WTC11 (cell line): Measurements from ENCODE around the gene ABCB10. TPM values are rescaled to one million over a fixed set of nuclear protein-coding genes. Genes with fewer than 3 reads are reported as not detected.
A peak's percentile ranks its signal among the peaks of the same experiment; 100 is the strongest.

ENCODE experiments used
- ATAC-seq: fragments of 200-7000 bp; cut with Tn5 transposase; 2 replicates; pipeline ENCODE4 v1.10.0; 2021; ENCODE audit warnings: mild to moderate bottlenecking, moderate library complexity
- CTCF ChIA-PET: fragments of 300-600 bp; sonication (Branson Sonifier 250); formaldehyde crosslinking; loops from one replicate; lab custom pipeline; 2021; ENCODE audit warnings: antibody characterized with exemption; lab: Charles Lee
- POLR2A ChIA-PET: fragments of 350-600 bp; sonication (Branson Sonifier 250); formaldehyde crosslinking; loops from one replicate; lab custom pipeline; 2021; ENCODE audit warnings: antibody characterized with exemption; lab: Charles Lee
- DNase-seq: peaks from one replicate; pipeline ENCODE4 v3.0.0; 2021; ENCODE audit warnings: low spot score
- H3K27ac Mint-ChIP-seq: 2 replicates; pipeline ENCODE4 v1.8.0; 2021; ENCODE audit warnings: mixed read lengths
- H3K27me3 Mint-ChIP-seq: 2 replicates; pipeline ENCODE4 v1.8.0; 2021; ENCODE audit warnings: low read depth, mild to moderate bottlenecking, moderate library complexity, mixed read lengths
- H3K36me3 Mint-ChIP-seq: 2 replicates; pipeline ENCODE4 v1.8.0; 2021; ENCODE audit warnings: mixed read lengths
- H3K4me1 Mint-ChIP-seq: 2 replicates; pipeline ENCODE4 v1.8.0; 2022; ENCODE audit warnings: mixed read lengths
- H3K4me3 Mint-ChIP-seq: 2 replicates; pipeline ENCODE4 v1.8.0; 2021; ENCODE audit warnings: mild to moderate bottlenecking, moderate library complexity, mixed read lengths
- H3K9me3 Mint-ChIP-seq: 2 replicates; pipeline ENCODE4 v1.8.0; 2021; ENCODE audit warnings: mixed read lengths
- CREM ChIP-seq: sonication (generic); formaldehyde crosslinking; IDR thresholded peaks from 2 replicates; pipeline ENCODE4 v1.8.1; 2022; ENCODE audit warnings: mild to moderate bottlenecking, missing genetic modification reagents, moderate library complexity
- ESRRA ChIP-seq: sonication (generic); formaldehyde crosslinking; IDR thresholded peaks from 2 replicates; pipeline ENCODE4 v1.8.1; 2022; ENCODE audit warnings: mild to moderate bottlenecking, missing genetic modification reagents, borderline replicate concordance
- FOXP1 ChIP-seq: sonication (generic); formaldehyde crosslinking; IDR thresholded peaks from 2 replicates; pipeline ENCODE4 v1.8.0; 2022; ENCODE audit warnings: missing genetic modification reagents, mild to moderate bottlenecking, moderate library complexity, borderline replicate concordance
- GABPB1 ChIP-seq: sonication (generic); formaldehyde crosslinking; IDR thresholded peaks from 2 replicates; pipeline ENCODE4 v1.8.1; 2023; ENCODE audit warnings: mild to moderate bottlenecking, missing genetic modification reagents
- GTF2I ChIP-seq: fragments of 250-450 bp; sonication (Bioruptor Pico); conservative IDR thresholded peaks from 2 replicates; pipeline ENCODE4 v1.4.0; 2021; ENCODE audit warnings: mild to moderate bottlenecking
- IRF2 ChIP-seq: sonication (generic); formaldehyde crosslinking; IDR thresholded peaks from 2 replicates; pipeline ENCODE4 v1.8.0; 2022; ENCODE audit warnings: low read depth, missing genetic modification reagents, borderline replicate concordance
- NFE2L1 ChIP-seq: sonication (generic); formaldehyde crosslinking; IDR thresholded peaks from 2 replicates; pipeline ENCODE4 v1.8.1; 2023; ENCODE audit warnings: missing genetic modification reagents
- RELA ChIP-seq: sonication (generic); formaldehyde crosslinking; IDR thresholded peaks from 2 replicates; pipeline ENCODE4 v1.8.1; 2022; ENCODE audit warnings: missing genetic modification reagents, mild to moderate bottlenecking, borderline replicate concordance
- RORB ChIP-seq: fragments of 250-450 bp; sonication (Bioruptor Pico); IDR thresholded peaks from 2 replicates; pipeline ENCODE4 v1.9.0; 2021; ENCODE audit warnings: mild to moderate bottlenecking
- SP1 ChIP-seq: sonication (generic); formaldehyde crosslinking; conservative IDR thresholded peaks from 2 replicates; pipeline ENCODE4 v1.8.1; 2022; ENCODE audit warnings: missing genetic modification reagents
- ZNF396 ChIP-seq: fragments of 250-450 bp; sonication (Bioruptor Pico); IDR thresholded peaks from 2 replicates; pipeline ENCODE4 v1.8.0; 2021; ENCODE audit warnings: mild to moderate bottlenecking, moderate library complexity, borderline replicate concordance
- total RNA-seq: library from RNA; stranded (reverse); gene quantifications from 3 replicates; pipeline ENCODE4 v1.2.3, GENCODE V29; 2021
- TF ChIP-seq, protein P1 (sequence below): fragments of 250-450 bp; sonication (Bioruptor Pico); IDR thresholded peaks from 2 replicates; pipeline ENCODE4 v1.9.0; 2021; ENCODE audit warnings: mild to moderate bottlenecking, borderline replicate concordance
- TF ChIP-seq, protein P2 (sequence below): fragments of 250-450 bp; sonication (Bioruptor Pico); IDR thresholded peaks from 2 replicates; pipeline ENCODE4 v1.9.0; 2021; ENCODE audit warnings: mild to moderate bottlenecking
- TF ChIP-seq, protein P3 (sequence below): sonication (generic); formaldehyde crosslinking; IDR thresholded peaks from 2 replicates; pipeline ENCODE4 v1.8.0; 2023; ENCODE audit warnings: missing genetic modification reagents
- TF ChIP-seq, protein P4 (sequence below): sonication (generic); formaldehyde crosslinking; IDR thresholded peaks from 2 replicates; pipeline ENCODE4 v1.8.1; 2023; ENCODE audit warnings: mild to moderate bottlenecking, moderate library complexity, missing genetic modification reagents
- TF ChIP-seq, protein P5 (sequence below): sonication (generic); formaldehyde crosslinking; conservative IDR thresholded peaks from 2 replicates; pipeline ENCODE4 v1.8.1; 2022; ENCODE audit warnings: mild to moderate bottlenecking, missing genetic modification reagents
- TF ChIP-seq, protein P6 (sequence below): sonication (generic); formaldehyde crosslinking; IDR thresholded peaks from 2 replicates; pipeline ENCODE4 v1.8.1; 2022; ENCODE audit warnings: missing genetic modification reagents, borderline replicate concordance
- TF ChIP-seq, protein P7 (sequence below): sonication (generic); formaldehyde crosslinking; IDR thresholded peaks from 2 replicates; pipeline ENCODE4 v1.8.0; 2022; ENCODE audit warnings: mild to moderate bottlenecking, missing genetic modification reagents

Gene ABCB10
- total RNA-seq, 1 experiment from 2014 or later = 11.0 TPM

DNA sequence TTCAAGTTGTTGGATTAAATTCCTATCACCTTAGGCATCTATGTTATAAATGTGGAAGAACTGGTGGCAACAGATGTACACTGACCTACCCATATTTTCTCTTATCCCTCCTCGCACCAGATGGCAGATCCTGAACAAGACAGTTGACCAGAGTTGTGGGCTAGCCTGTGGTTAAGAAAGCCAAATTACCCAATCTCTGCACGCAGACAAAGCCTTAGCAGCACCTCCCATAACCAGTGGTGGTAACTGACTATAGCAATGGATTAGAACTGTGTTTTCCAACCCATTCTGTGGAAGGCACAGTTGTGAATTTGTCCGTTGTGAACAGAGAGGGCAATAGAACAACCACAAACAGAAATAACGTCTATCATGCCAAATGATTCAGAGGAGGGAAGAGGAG lies 20.6 kb downstream of the ABCB10 start:
- ChIA-PET POLR2A (no interaction called here), CTCF (no interaction called here)
- Mint-ChIP-seq H3K9me3 (no peaks in the 10 kb centered on the region; the same call in 1 of the 2 replicates), H3K36me3 (peaks cover 37% of the 10 kb centered on the region), H3K27ac (peak overlapping the region; percentile 50; the same call in 1 of the 2 replicates), H3K4me3 (no peak overlapping the region), H3K4me1 (no peaks in the 10 kb centered on the region), H3K27me3 (no peaks in the 10 kb centered on the region)
- TF ChIP-seq RELA (no peak), CREM (no peak), IRF2 (CRISPR knock-in tag) (no peak), NFE2L1 (CRISPR knock-in tag) (no peak), RORB (CRISPR knock-in tag) (no peak), FOXP1 (CRISPR knock-in tag) (no peak), SP1 (CRISPR knock-in tag) (no peak)
- TF ChIP-seq, protein P1, sequence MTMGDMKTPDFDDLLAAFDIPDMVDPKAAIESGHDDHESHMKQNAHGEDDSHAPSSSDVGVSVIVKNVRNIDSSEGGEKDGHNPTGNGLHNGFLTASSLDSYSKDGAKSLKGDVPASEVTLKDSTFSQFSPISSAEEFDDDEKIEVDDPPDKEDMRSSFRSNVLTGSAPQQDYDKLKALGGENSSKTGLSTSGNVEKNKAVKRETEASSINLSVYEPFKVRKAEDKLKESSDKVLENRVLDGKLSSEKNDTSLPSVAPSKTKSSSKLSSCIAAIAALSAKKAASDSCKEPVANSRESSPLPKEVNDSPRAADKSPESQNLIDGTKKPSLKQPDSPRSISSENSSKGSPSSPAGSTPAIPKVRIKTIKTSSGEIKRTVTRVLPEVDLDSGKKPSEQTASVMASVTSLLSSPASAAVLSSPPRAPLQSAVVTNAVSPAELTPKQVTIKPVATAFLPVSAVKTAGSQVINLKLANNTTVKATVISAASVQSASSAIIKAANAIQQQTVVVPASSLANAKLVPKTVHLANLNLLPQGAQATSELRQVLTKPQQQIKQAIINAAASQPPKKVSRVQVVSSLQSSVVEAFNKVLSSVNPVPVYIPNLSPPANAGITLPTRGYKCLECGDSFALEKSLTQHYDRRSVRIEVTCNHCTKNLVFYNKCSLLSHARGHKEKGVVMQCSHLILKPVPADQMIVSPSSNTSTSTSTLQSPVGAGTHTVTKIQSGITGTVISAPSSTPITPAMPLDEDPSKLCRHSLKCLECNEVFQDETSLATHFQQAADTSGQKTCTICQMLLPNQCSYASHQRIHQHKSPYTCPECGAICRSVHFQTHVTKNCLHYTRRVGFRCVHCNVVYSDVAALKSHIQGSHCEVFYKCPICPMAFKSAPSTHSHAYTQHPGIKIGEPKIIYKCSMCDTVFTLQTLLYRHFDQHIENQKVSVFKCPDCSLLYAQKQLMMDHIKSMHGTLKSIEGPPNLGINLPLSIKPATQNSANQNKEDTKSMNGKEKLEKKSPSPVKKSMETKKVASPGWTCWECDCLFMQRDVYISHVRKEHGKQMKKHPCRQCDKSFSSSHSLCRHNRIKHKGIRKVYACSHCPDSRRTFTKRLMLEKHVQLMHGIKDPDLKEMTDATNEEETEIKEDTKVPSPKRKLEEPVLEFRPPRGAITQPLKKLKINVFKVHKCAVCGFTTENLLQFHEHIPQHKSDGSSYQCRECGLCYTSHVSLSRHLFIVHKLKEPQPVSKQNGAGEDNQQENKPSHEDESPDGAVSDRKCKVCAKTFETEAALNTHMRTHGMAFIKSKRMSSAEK = no peak
- TF ChIP-seq, protein P2, sequence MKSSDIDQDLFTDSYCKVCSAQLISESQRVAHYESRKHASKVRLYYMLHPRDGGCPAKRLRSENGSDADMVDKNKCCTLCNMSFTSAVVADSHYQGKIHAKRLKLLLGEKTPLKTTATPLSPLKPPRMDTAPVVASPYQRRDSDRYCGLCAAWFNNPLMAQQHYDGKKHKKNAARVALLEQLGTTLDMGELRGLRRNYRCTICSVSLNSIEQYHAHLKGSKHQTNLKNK (CRISPR knock-in tag) = no peak
- TF ChIP-seq, protein P3, sequence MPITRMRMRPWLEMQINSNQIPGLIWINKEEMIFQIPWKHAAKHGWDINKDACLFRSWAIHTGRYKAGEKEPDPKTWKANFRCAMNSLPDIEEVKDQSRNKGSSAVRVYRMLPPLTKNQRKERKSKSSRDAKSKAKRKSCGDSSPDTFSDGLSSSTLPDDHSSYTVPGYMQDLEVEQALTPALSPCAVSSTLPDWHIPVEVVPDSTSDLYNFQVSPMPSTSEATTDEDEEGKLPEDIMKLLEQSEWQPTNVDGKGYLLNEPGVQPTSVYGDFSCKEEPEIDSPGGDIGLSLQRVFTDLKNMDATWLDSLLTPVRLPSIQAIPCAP (CRISPR knock-in tag) = no peak
- TF ChIP-seq, protein P4, sequence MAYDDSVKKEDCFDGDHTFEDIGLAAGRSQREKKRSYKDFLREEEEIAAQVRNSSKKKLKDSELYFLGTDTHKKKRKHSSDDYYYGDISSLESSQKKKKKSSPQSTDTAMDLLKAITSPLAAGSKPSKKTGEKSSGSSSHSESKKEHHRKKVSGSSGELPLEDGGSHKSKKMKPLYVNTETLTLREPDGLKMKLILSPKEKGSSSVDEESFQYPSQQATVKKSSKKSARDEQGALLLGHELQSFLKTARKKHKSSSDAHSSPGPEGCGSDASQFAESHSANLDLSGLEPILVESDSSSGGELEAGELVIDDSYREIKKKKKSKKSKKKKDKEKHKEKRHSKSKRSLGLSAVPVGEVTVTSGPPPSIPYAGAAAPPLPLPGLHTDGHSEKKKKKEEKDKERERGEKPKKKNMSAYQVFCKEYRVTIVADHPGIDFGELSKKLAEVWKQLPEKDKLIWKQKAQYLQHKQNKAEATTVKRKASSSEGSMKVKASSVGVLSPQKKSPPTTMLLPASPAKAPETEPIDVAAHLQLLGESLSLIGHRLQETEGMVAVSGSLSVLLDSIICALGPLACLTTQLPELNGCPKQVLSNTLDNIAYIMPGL (CRISPR knock-in tag) = no peak
- TF ChIP-seq, protein P5, sequence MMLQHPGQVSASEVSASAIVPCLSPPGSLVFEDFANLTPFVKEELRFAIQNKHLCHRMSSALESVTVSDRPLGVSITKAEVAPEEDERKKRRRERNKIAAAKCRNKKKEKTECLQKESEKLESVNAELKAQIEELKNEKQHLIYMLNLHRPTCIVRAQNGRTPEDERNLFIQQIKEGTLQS = no peak
- TF ChIP-seq, protein P6, sequence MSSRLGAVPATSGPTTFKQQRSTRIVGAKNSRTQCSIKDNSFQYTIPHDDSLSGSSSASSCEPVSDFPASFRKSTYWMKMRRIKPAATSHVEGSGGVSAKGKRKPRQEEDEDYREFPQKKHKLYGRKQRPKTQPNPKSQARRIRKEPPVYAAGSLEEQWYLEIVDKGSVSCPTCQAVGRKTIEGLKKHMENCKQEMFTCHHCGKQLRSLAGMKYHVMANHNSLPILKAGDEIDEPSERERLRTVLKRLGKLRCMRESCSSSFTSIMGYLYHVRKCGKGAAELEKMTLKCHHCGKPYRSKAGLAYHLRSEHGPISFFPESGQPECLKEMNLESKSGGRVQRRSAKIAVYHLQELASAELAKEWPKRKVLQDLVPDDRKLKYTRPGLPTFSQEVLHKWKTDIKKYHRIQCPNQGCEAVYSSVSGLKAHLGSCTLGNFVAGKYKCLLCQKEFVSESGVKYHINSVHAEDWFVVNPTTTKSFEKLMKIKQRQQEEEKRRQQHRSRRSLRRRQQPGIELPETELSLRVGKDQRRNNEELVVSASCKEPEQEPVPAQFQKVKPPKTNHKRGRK (CRISPR knock-in tag) = no peak
- TF ChIP-seq, protein P7, sequence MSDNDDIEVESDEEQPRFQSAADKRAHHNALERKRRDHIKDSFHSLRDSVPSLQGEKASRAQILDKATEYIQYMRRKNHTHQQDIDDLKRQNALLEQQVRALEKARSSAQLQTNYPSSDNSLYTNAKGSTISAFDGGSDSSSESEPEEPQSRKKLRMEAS (CRISPR knock-in tag) = no peak
- ATAC-seq (no peak), DNase-seq (no peak)

DNA sequence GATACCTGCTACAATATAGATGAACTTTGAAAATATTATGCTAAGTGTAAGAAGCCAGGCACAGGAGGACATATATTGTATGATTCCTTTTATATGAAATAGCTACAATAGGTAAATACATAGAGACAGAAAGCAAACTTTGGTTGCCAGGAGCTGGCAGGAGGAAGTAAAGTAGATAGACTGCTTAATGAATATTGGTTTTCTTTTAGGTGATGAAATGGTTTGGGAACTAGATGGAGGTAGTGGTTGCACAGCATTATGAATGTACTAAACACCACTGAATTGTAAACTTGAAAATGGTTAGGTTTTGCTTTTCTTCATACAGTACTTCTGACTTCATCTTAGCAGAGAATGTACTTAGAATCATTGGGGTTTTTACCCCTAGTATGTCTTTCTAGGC lies 21.5 kb downstream of the ABCB10 start:
- H3K9me3 Mint-ChIP-seq = no peaks in the 10 kb centered on the region; the same call in 1 of the 2 replicates
- H3K36me3 Mint-ChIP-seq = peaks cover 35% of the 10 kb centered on the region
- H3K27ac Mint-ChIP-seq = no peak overlapping the region
- ChIA-PET CTCF (interaction anchor here (0.7 kb wide), 1 partner anchor 23 kb away, joined by 3 read pairs; no protein-coding TSS in a partner anchor), POLR2A (no interaction called here)
- no peaks in the 10 kb centered on the region for H3K27me3 Mint-ChIP-seq
- no peaks in the 10 kb centered on the region for H3K4me1 Mint-ChIP-seq
- ATAC-seq (no peak), DNase-seq (no peak)
- TF ChIP-seq ZNF396 (CRISPR knock-in tag) = no peak
- no peak for TF ChIP-seq GABPB1 (CRISPR knock-in tag)
- no peak for TF ChIP-seq ESRRA (CRISPR knock-in tag)
- no peak for TF ChIP-seq GTF2I (CRISPR knock-in tag)
- no peak overlapping the region for H3K4me3 Mint-ChIP-seq
